NCI-H82 treated with DMSO at 0.1 percent for 48 hours (cell line): ENCODE results near the gene DMXL1.

Experiments
- DNase-seq: peaks from one replicate; lab custom pipeline; 2025; ENCODE audit not compliant: unreplicated experiment; lab: John Stamatoyannopoulos, UW

Gene DMXL1

DNA sequence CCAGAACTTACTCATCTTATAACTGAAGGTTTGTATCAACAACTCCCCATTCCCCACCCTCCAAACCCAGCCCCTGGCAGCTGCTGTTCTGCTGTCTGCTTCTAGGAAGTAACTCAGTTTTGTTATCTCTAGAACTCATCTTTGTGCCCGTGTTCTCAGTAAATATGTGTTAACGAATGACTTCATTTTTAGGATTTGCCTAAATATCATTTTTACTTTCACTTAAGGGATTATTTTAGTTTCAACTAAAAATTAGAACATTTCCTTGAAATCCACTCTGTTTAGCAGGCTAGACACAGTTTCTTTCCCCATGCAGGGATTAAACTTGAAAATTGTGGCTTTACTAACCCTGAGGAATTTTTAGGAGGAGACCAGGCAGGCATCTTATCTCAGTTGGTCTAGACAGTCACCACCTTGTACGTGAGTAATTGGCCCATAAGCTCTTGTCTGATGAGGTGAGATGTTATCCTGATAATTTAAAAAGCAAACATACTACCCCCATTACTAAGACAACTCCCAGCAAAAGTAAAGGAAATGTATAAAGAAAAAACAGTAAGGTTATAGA lies 216.7 kb downstream of the DMXL1 start:
- DNase-seq: no peak

DNA sequence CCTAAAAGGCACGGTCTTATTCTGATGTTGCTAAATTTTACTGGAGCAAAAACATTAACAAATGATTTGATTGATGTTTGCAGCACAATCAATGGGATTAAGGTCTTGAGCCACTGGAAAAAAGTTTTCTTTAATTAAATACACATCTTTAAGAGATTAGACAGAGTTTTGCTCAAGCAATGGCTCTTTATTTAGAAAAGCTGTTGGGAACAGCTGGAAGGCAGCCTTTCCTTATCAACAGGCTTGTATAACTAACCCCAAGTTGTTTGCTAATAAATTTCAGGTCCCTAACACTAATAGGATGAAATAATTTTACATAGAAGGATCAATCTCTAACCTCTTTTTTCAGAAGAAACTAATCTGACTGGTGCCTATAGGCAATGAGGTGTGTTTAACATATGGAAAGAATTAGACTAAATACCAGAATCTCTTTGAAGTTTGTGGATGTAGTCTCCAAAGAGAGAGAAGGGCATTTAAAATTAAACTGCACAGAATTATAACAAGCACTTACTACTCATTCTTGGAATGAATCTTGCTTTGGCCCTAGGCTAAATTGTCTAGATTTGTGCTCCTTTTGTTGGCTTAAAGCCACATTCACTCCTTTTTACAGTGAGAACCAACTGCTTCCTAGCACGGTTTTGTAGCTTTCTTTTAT lies 217.6 kb downstream of the DMXL1 start:
- DNase-seq: no peak

DNA sequence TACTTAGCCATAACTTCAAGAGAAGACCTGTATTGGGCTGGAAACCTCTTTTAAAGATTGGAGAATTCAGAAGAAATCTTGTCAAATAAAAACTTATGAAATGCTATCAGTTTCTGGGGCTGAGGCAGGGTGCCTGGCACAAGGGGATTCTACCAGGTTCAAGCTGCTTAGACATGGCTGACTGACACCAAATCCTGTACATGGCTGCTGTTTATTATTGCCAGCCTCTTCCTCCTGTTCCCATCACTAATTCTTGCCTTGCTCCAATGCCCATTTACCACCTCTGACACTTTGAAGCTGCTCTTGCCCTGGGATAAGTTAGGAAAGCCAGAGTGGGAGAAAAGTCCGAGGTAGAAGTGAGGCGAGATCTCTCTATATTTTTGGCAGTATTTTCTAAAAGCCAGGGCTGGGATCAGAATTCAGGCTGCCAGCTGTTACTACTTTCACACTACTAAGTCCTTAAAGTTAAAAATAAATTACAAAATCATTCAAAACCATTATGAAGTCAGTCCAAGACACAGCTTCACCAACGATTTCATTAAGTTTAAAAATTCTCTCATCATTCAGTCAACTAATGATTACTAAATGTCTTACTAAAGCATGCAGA lies 218.7 kb downstream of the DMXL1 start:
- no peak for DNase-seq

DNA sequence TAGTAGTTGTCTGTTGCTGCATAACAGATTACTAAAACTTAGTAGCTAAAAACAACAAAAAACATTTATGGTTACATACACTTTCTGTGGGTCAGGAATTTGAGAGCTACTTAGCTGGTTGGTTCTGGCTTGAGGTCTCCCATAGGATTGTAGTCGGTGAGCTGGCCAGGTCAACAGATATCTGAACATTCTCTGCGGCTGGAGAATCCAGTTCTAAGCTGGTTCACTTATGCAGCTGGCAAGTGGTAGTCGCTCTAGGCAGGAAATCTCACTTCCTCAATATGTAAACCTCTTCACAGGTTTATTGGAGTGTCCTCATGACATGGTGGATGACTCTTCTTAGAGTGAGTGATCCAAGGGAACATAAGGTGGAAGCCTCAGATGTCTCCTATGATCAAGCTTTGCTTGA lies 219.3 kb downstream of the DMXL1 start:
- no peak for DNase-seq

DNA sequence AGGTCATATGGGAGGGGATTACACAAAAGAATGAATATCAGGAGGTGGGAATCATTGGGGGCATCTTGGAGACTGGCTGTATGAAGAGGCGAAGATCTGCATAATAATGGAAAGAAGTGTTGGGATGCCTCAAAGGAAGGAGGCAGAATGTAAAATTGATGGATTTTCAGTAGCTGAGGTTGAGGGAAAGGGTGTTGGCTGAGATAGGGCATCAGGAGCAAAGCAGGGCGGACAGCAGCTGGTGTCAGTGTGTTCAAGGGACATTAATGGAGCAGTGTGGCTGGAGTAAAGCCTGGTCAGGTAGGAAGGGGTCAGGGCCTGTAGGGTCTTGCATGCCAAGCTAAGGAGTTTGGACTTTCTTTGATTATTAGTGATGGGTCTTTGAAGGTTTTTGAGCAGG lies 219.7 kb downstream of the DMXL1 start:
- DNase-seq: no peak

DNA sequence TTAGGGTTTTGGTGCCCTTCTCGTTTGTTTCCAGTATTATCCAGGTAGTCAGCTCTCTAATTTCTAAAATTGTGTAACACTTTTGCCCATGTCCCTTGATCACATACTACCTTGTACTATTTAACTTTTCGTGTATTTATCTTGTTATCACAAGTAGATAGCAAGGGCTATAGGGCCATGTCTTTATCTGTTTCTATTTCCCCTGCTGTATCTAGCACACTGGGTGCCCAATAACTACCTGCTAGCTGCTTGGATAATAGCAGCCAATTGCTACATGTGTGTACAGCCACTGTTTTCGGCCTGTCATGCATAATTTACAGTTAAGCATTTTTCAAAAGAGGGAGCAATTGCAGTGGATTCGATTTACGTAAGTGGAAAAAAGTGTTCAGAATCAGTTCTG lies 220.2 kb downstream of the DMXL1 start:
- no peak for DNase-seq

DNA sequence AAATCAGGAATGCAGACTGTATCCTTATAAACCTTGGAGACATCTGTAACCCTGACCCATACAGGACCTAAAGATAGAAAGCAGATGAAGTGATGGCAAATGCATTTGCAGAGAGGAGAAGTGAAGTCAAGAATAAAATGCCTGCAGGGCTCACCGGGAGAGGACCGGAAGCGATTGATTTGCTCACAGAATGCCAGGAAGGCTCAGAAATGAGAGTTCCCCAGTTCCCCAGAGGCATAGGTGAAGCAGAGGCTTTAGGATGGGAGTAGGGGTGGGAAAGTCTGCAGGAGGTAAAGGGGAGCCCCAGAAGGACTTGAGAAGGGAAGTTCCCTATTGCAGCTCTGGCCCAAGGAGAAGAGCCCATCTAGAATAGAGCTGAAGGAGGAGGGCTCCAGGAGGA lies 221.0 kb downstream of the DMXL1 start:
- no peak for DNase-seq

DNA sequence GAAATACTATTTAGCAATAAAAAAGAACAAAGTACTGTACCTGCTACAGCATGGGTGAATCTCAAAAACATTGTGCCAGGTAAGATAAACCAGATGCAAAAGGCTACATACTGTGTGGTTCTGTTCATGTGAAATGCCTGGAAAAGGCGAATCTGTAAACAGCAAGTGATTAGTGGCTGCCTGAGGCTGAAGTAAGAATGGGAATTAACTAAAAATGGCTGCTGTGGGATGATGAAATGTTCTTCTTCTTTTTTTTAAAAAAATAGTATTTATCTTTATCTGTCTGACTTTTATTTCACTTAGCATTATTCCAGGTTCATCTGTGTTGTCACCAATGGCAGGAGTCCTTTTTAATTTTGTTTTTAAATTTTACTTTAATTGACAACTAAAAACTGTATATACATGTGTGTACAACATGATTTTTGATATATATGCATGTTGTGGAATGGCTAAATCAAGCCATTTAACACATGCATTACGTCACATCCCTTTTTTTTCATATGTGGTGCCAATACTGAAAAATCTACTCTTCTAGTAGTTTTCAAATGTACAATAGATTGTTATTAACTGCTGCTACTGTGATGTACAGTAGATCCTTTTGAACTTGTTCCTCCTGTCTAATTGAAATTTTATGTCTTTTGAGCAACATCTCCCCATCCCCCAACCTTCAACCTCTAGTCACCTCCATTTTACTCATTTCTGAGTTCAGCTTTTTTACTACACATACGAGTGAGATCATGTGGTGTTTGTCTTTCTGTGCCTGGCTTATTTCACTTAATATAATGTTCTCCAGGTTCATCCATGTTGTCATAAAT lies 222.0 kb downstream of the DMXL1 start:
- no peak for DNase-seq

DNA sequence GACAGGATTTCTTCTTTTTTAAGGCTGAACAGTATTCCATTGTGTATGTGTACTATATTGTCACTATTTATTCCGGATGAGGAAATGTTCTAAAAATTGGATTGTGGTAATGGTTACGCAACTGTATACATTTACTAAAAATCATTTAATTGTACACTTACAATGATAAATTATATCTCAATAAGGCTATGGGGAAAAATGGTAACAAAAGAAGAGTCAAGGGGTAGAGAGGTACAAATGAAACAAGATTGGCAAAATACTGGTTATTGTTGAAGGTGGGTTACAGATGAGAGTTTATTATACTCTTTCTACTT lies 222.6 kb downstream of the DMXL1 start:
- DNase-seq: no peak
